ELF-1 (cell line): ENCODE results near the gene WDR82.

Source experiments
- DNase-seq: peaks from one replicate; pipeline ENCODE4 v3.0.0-alpha.2; 2016; ENCODE audit warnings: low read depth, low spot score

The WDR82 gene

GRCh38 chr3:52278510-52279069 is at the start of gene WDR82:
TSS of gene WDR82 (minus strand) at chr3:52278649. CDS start at chr3:52278361, 288 bp downstream.
- DNase-seq = peak; percentile 92

GRCh38 chr3:52327486-52328290 is 49.2 kb upstream of the WDR82 start:
- DNase-seq = no peak

- no peak for DNase-seq
These were observed 48.5 kb upstream of the WDR82 start for GRCh38 chr3:52326976-52327375.

GRCh38 chr3:52325686-52326085 is 47.2 kb upstream of the WDR82 start:
- no peak for DNase-seq

GRCh38 chr3:52324676-52325075 is 46.2 kb upstream of the WDR82 start:
- no peak for DNase-seq

GRCh38 chr3:52323526-52324295 is 45.3 kb upstream of the WDR82 start:
- no peak for DNase-seq

GRCh38 chr3:52322466-52322865 is 44.0 kb upstream of the WDR82 start:
- DNase-seq = no peak

- DNase-seq = no peak
These were observed 43.0 kb upstream of the WDR82 start for GRCh38 chr3:52321481-52321880.

GRCh38 chr3:52319921-52320595 is 41.6 kb upstream of the WDR82 start:
- no peak for DNase-seq

GRCh38 chr3:52318186-52318816 is 39.9 kb upstream of the WDR82 start:
- peak; percentile 59 for DNase-seq

GRCh38 chr3:52317208-52318000 is 39.0 kb upstream of the WDR82 start:
- peak; percentile 93 for DNase-seq

- DNase-seq = no peak
These were observed 37.7 kb upstream of the WDR82 start, which contains the start of gene DNAH1 for GRCh38 chr3:52315977-52316764. TSS of gene DNAH1 (plus strand) at chr3:52316319. CDS start at chr3:52322443, 6,124 bp downstream.

- DNase-seq = no peak
These were observed 36.6 kb upstream of the WDR82 start for GRCh38 chr3:52315006-52315405.

GRCh38 chr3:52314489-52314888 is 36.0 kb upstream of the WDR82 start:
- no peak for DNase-seq

GRCh38 chr3:52313774-52314188 is 35.3 kb upstream of the WDR82 start:
- no peak for DNase-seq

GRCh38 chr3:52313188-52313773 is 34.8 kb upstream of the WDR82 start:
- no peak for DNase-seq

- peak; percentile 55 for DNase-seq
These were observed 33.2 kb upstream of the WDR82 start for GRCh38 chr3:52311576-52312119.

- no peak for DNase-seq
These were observed 32.6 kb upstream of the WDR82 start for GRCh38 chr3:52310861-52311575.
